ENCODE results near the gene USP17L21.
"Not testable (repeated sequence)": the region's sequence is repeated elsewhere in the genome, so short reads cannot be mapped to it uniquely, and the experiment has no call there.

USP17L21 gene, protein sequence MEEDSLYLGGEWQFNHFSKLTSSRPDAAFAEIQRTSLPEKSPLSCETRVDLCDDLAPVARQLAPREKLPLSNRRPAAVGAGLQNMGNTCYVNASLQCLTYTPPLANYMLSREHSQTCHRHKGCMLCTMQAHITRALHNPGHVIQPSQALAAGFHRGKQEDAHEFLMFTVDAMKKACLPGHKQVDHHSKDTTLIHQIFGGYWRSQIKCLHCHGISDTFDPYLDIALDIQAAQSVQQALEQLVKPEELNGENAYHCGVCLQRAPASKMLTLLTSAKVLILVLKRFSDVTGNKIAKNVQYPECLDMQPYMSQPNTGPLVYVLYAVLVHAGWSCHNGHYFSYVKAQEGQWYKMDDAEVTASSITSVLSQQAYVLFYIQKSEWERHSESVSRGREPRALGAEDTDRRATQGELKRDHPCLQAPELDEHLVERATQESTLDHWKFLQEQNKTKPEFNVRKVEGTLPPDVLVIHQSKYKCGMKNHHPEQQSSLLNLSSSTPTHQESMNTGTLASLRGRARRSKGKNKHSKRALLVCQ

DNA sequence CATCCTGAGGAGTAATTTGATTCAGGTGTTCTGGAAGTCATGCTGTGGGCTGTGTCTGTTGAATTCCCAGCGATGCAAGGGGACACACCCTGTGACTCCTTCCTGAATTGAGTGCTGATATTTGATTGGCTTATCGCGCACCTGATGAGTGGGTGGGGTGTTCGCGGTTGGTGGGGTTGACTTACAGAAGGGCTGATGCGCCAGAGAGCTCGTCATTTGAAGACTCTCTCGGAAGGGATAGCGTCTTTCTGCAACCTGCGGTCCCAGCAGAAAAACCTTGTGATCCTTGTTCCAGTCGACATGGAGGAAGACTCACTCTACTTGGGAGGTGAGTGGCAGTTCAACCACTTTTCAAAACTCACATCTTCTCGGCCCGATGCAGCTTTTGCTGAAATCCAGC lies at the start of gene USP17L21:
Gene USP17L21, plus strand, starts transcription at position 301 of the 400 bp plus-strand sequence. Its CDS starts 0 bp downstream, at position 301.
- DNase-seq, result not testable (repeated sequence)

DNA sequence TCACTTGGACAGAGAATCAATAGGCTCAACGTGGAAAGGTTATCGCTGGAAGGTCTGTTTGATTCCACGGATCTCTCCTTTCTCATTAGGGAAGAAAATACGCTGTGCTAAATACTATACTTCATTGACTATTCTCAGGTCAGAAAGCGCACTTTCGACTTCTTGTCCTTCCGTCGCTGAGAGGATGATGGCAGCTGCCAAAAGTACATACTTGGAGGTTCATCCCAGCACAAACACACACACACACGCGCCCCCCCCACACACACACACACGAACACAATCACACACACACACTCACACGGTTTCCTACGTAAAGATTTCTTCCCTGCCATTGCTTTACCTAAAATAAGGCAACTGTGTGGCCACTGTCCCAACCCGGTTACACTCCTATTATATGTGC lies 48.0 kb upstream of the USP17L21 start:
- DNase-seq, result not testable (repeated sequence)

DNA sequence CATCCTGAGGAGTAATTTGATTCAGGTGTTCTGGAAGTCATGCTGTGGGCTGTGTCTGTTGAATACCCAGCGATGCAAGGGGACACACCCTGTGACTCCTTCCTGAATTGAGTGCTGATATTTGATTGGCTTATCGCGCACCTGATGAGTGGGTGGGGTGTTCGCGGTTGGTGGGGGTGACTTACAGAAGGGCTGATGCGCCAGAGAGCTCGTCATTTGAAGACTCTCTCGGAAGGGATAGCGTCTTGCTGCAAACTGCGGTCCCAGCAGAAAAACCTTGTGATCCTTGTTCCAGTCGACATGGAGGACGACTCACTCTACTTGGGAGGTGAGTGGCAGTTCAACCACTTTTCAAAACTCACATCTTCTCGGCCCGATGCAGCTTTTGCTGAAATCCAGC lies 47.6 kb upstream of the USP17L21 start, which contains the start of gene USP17L11:
Gene USP17L11, plus strand, starts transcription at position 301 of the 400 bp plus-strand sequence. Its CDS starts 0 bp downstream, at position 301.
- DNase-seq, result not testable (repeated sequence)

DNA sequence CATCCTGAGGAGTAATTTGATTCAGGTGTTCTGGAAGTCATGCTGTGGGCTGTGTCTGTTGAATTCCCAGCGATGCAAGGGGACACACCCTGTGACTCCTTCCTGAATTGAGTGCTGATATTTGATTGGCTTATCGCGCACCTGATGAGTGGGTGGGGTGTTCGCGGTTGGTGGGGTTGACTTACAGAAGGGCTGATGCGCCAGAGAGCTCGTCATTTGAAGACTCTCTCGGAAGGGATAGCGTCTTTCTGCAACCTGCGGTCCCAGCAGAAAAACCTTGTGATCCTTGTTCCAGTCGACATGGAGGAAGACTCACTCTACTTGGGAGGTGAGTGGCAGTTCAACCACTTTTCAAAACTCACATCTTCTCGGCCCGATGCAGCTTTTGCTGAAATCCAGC lies 42.8 kb upstream of the USP17L21 start, which contains the start of gene USP17L12:
Gene USP17L12, plus strand, starts transcription at position 301 of the 400 bp plus-strand sequence. Its CDS starts 0 bp downstream, at position 301.
- not testable (repeated sequence) for DNase-seq

DNA sequence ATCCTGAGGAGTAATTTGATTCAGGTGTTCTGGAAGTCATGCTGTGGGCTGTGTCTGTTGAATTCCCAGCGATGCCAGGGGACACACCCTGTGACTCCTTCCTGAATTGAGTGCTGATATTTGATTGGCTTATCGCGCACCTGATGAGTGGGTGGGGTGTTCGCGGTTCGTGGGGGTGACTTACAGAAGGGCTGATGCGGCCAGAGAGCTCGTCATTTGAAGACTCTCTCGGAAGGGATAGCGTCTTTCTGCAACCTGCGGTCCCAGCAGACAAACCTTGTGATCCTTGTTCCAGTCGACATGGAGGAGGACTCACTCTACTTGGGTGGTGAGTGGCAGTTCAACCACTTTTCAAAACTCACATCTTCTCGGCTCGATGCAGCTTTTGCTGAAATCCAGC lies 38.1 kb upstream of the USP17L21 start, which contains the start of gene USP17L13:
Gene USP17L13, plus strand, starts transcription at position 301 of the 400 bp plus-strand sequence. Its CDS starts 0 bp downstream, at position 301.
- not testable (repeated sequence) for DNase-seq

DNA sequence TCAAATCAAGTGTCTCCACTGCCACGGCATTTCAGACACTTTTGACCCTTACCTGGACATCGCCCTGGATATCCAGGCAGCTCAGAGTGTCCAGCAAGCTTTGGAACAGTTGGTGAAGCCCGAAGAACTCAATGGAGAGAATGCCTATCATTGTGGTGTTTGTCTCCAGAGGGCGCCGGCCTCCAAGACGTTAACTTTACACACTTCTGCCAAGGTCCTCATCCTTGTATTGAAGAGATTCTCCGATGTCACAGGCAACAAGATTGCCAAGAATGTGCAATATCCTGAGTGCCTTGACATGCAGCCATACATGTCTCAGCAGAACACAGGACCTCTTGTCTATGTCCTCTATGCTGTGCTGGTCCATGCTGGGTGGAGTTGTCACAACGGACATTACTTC lies 32.4 kb upstream of the USP17L21 start:
- not testable (repeated sequence) for DNase-seq

DNA sequence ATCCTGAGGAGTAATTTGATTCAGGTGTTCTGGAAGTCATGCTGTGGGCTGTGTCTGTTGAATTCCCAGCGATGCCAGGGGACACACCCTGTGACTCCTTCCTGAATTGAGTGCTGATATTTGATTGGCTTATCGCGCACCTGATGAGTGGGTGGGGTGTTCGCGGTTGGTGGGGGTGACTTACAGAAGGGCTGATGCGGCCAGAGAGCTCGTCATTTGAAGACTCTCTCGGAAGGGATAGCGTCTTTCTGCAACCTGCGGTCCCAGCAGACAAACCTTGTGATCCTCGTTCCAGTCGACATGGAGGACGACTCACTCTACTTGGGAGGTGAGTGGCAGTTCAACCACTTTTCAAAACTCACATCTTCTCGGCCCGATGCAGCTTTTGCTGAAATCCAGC lies 28.6 kb upstream of the USP17L21 start, which contains the start of gene USP17L15:
Gene USP17L15, plus strand, starts transcription at position 301 of the 400 bp plus-strand sequence. Its CDS starts 0 bp downstream, at position 301.
- not testable (repeated sequence) for DNase-seq

DNA sequence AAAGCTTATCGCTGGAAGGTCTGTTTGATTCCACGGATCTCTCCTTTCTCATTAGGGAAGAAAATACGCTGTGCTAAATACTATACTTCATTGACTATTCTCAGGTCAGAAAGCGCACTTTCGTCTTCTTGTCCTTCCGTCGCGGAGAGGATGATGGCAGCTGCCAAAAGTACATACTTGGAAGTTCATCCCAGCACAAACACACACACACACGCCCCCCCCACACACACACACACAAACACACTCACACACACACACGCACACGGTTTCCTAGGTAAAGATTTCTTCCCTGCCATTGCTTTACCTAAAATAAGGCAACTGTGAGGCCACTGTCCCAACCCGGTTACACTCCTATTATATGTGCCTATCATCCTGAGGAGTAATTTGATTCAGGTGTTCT lies 24.2 kb upstream of the USP17L21 start:
- not testable (repeated sequence) for DNase-seq

DNA sequence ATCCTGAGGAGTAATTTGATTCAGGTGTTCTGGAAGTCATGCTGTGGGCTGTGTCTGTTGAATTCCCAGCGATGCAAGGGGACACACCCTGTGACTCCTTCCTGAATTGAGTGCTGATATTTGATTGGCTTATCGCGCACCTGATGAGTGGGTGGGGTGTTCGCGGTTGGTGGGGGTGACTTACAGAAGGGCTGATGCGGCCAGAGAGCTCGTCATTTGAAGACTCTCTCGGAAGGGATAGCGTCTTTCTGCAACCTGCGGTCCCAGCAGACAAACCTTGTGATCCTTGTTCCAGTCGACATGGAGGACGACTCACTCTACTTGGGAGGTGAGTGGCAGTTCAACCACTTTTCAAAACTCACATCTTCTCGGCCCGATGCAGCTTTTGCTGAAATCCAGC lies 19.1 kb upstream of the USP17L21 start, which contains the start of gene USP17L17:
Gene USP17L17, plus strand, starts transcription at position 301 of the 400 bp plus-strand sequence. Its CDS starts 0 bp downstream, at position 301.
- not testable (repeated sequence) for DNase-seq

DNA sequence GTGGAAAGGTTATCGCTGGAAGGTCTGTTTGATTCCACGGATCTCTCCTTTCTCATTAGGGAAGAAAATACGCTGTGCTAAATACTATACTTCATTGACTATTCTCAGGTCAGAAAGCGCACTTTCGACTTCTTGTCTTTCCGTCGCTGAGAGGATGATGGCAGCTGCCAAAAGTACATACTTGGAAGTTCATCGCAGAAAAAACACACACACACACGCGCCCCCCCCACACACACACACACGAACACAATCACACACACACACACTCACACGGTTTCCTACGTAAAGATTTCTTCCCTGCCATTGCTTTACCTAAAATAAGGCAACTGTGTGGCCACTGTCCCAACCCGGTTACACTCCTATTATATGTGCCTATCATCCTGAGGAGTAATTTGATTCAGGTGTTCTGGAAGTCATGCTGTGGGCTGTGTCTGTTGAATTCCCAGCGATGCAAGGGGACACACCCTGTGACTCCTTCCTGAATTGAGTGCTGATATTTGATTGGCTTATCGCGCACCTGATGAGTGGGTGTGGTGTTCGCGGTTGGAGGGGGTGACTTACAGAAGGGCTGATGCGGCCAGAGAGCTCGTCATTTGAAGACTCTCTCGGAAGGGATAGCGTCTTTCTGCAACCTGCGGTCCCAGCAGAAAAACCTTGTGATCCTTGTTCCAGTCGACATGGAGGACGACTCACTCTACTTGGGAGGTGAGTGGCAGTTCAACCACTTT lies 14.6 kb upstream of the USP17L21 start, which contains the start of gene USP17L18:
Gene USP17L18, plus strand, starts transcription at position 678 of the 728 bp plus-strand sequence. Its CDS starts 0 bp downstream, at position 678.
- not testable (repeated sequence) for DNase-seq

DNA sequence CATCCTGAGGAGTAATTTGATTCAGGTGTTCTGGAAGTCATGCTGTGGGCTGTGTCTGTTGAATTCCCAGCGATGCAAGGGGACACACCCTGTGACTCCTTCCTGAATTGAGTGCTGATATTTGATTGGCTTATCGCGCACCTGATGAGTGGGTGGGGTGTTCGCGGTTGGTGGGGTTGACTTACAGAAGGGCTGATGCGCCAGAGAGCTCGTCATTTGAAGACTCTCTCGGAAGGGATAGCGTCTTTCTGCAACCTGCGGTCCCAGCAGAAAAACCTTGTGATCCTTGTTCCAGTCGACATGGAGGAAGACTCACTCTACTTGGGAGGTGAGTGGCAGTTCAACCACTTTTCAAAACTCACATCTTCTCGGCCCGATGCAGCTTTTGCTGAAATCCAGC lies 9.6 kb upstream of the USP17L21 start, which contains the start of gene USP17L19:
Gene USP17L19, plus strand, starts transcription at position 301 of the 400 bp plus-strand sequence. Its CDS starts 0 bp downstream, at position 301.
- DNase-seq, result not testable (repeated sequence)

DNA sequence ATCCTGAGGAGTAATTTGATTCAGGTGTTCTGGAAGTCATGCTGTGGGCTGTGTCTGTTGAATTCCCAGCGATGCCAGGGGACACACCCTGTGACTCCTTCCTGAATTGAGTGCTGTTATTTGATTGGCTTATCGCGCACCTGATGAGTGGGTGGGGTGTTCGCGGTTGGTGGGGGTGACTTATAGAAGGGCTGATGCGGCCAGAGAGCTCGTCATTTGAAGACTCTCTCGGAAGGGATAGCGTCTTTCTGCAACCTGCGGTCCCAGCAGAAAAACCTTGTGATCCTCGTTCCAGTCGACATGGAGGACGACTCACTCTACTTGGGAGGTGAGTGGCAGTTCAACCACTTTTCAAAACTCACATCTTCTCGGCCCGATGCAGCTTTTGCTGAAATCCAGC lies 4.8 kb upstream of the USP17L21 start, which contains the start of gene USP17L20:
Gene USP17L20, plus strand, starts transcription at position 301 of the 400 bp plus-strand sequence. Its CDS starts 0 bp downstream, at position 301.
- not testable (repeated sequence) for DNase-seq

DNA sequence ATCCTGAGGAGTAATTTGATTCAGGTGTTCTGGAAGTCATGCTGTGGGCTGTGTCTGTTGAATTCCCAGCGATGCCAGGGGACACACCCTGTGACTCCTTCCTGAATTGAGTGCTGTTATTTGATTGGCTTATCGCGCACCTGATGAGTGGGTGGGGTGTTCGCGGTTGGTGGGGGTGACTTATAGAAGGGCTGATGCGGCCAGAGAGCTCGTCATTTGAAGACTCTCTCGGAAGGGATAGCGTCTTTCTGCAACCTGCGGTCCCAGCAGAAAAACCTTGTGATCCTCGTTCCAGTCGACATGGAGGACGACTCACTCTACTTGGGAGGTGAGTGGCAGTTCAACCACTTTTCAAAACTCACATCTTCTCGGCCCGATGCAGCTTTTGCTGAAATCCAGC lies 4.6 kb downstream of the USP17L21 start, which contains the start of gene USP17L22:
Gene USP17L22, plus strand, starts transcription at position 301 of the 400 bp plus-strand sequence. Its CDS starts 0 bp downstream, at position 301.
- DNase-seq, result not testable (repeated sequence)

DNA sequence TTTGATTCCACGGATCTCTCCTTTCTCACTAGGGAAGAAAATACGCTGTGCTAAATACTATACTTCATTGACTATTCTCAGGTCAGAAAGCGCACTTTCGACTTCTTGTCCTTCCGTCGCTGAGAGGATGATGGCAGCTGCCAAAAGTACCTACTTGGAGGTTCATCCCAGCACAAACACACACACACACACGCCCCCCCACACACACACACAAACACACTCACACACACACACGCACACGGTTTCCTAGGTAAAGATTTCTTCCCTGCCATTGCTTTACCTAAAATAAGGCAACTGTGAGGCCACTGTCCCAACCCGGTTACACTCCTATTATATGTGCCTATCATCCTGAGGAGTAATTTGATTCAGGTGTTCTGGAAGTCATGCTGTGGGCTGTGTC lies 9.0 kb downstream of the USP17L21 start:
- not testable (repeated sequence) for DNase-seq

Data from NCI-H748 treated with DMSO at 0.1 percent for 48 hours (cell line).